Keratinocyte (primary cell): ENCODE measurements around the gene IGSF6. TPM values are rescaled to one million over a fixed set of nuclear protein-coding genes. Genes with fewer than 3 reads are reported as not detected.

ENCODE experiments used
- DNase-seq: peaks from one replicate; pipeline ENCODE4 v3.0.0-alpha.2; 2011; ENCODE audit warnings: low read depth, missing footprints, low spot score
- FAIRE-seq: peaks from 2 replicates; lab custom pipeline; 2011; peaks lifted over from hg19 to GRCh38; lab: Jason Lieb, UNC
- H2AFZ ChIP-seq: 2 replicates; pipeline ENCODE4 v1.6.0; 2012; ENCODE audit warnings: low read length, control low read depth, inconsistent platforms; ENCODE audit not compliant: control insufficient read depth
- H3K27ac ChIP-seq: 2 replicates; pipeline ENCODE4 v1.5.1; 2011; ENCODE audit warnings: low read length; ENCODE audit not compliant: control insufficient read depth, insufficient read depth
- H3K27me3 ChIP-seq: 3 replicates; pipeline ENCODE4 v1.6.0; 2011; ENCODE audit warnings: low read length; ENCODE audit not compliant: control insufficient read depth, insufficient read depth; ENCODE audit errors: extremely low read depth
- H3K36me3 ChIP-seq, 2 experiments: 2 replicates in 1 of 2; 3 replicates in 1 of 2; pipeline ENCODE4 v1.5.1; 2011; ENCODE audit warnings: low read length in 2 of 2, mild to moderate bottlenecking in 1 of 2; ENCODE audit not compliant: control insufficient read depth in 2 of 2, insufficient read depth in 2 of 2; ENCODE audit errors: extremely low read depth in 1 of 2
- H3K4me1 ChIP-seq: 3 replicates; pipeline ENCODE4 v1.5.1; 2011; ENCODE audit warnings: low read length; ENCODE audit not compliant: control insufficient read depth, insufficient read depth; ENCODE audit errors: extremely low read depth
- H3K4me2 ChIP-seq: 3 replicates; pipeline ENCODE4 v1.6.0; 2011; ENCODE audit warnings: low read depth, low read length; ENCODE audit not compliant: control insufficient read depth, insufficient read depth; ENCODE audit errors: extremely low read depth
- H3K4me3 ChIP-seq, 3 experiments: fragments of 200-600 bp in 1 of 3; sonication (generic) in 1 of 3; 2 replicates in 2 of 3; 3 replicates in 1 of 3; pipeline ENCODE4 v1.5.1; 2011 to 2016; ENCODE audit warnings: low read length in 3 of 3, mild to moderate bottlenecking in 3 of 3, control low read depth in 2 of 3, inconsistent platforms in 1 of 3, low read depth in 1 of 3, mixed read lengths in 1 of 3, mixed run types in 1 of 3, moderate library complexity in 1 of 3; ENCODE audit not compliant: control insufficient read depth in 2 of 3, insufficient read depth in 2 of 3; ENCODE audit errors: extremely low read depth in 1 of 3
- H3K79me2 ChIP-seq: 2 replicates; pipeline ENCODE4 v1.6.0; 2012; ENCODE audit warnings: low read length; ENCODE audit not compliant: control insufficient read depth, insufficient read depth
- H3K9ac ChIP-seq: 3 replicates; pipeline ENCODE4 v1.6.0; 2011; ENCODE audit warnings: low read length; ENCODE audit not compliant: control insufficient read depth, insufficient read depth; ENCODE audit errors: extremely low read depth
- H3K9me1 ChIP-seq: 3 replicates; pipeline ENCODE4 v1.6.0; 2011; ENCODE audit warnings: low read length; ENCODE audit not compliant: control insufficient read depth, insufficient read depth; ENCODE audit errors: extremely low read depth
- H3K9me3 ChIP-seq: 2 replicates; pipeline ENCODE4 v1.5.1; 2012; ENCODE audit warnings: low read depth, low read length; ENCODE audit not compliant: control insufficient read depth
- H4K20me1 ChIP-seq: 3 replicates; pipeline ENCODE4 v1.6.0; 2011; ENCODE audit warnings: low read length; ENCODE audit not compliant: control insufficient read depth, insufficient read depth; ENCODE audit errors: extremely low read depth
- EZH2 ChIP-seq: IDR thresholded peaks from one replicate; pipeline ENCODE4 v1.6.1; 2012; ENCODE audit warnings: inconsistent platforms, mild to moderate bottlenecking, low read length, moderate library complexity
- dilution Hi-C: fragments of 300-500 bp; cut with MboI; formaldehyde crosslinking; loops from one replicate; pipeline ENCODE4 v1.7.0; 2020; ENCODE audit warnings: low sequenced_read_pairs; ENCODE audit not compliant: extremely low pct_ligation_motif_present
- polyA plus RNA-seq, 5 experiments: library from polyadenylated mRNA; depleted of rRNA in 3 of 5; stranded (reverse) in 3 of 5; stranded (forward) in 1 of 5; unstranded in 1 of 5; fragments of >200 nt; gene quantifications; 1 replicate in 1 of 5; 2 replicates in 3 of 5; 3 replicates in 1 of 5; pipeline versions ENCODE4 v1.2.1 to v1.2.3, GENCODE V29; 2011 to 2012; ENCODE audit warnings: missing spikeins in 2 of 5, low read depth in 1 of 5, low replicate concordance in 1 of 5
- TF ChIP-seq, protein P1 (sequence below), 3 experiments: IDR thresholded peaks in 1 of 3; conservative IDR thresholded peaks in 1 of 3; optimal IDR thresholded peaks in 1 of 3; 2 replicates in 2 of 3; 3 replicates in 1 of 3; pipeline versions ENCODE3 to v1.5.1; 2011; ENCODE audit warnings: low read length in 3 of 3, mild to moderate bottlenecking in 3 of 3, moderate library complexity in 2 of 3, control low read depth in 1 of 3, inconsistent platforms in 1 of 3; ENCODE audit not compliant: insufficient read depth in 2 of 3; ENCODE audit errors: extremely low read depth in 1 of 3

IGSF6 gene
- polyA plus RNA-seq, 1 donor (not counting 4 experiments of a cell fraction or from before 2014, with no cell fraction given): not detected

DNA sequence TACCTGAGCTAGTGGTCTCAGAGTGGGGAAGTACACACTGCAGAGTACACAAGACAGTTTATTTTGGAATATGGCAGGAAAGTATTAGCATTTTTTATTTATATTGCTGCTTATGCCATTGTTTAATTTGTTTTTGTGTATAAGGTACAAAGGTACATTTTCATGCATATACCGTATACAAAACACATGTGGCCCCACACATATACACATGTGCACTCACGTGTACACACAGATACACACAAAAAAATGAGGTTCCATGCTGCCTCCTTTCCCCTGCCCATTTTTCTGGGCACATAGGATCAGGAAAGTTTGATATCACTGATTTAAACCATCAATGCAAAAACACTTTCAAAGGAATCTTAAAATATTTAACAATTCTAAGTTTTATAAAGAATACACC is 12.9 kb downstream of the IGSF6 start:
- peaks cover 23% of the 10 kb centered on the region for H3K4me1 ChIP-seq
- no peaks in the 10 kb centered on the region for H3K27me3 ChIP-seq
- peaks cover 7% of the 10 kb centered on the region for H3K79me2 ChIP-seq
- H3K4me2 ChIP-seq: no peak overlapping the region
- no peaks in the 10 kb centered on the region for H3K36me3 ChIP-seq
- H3K9me1 ChIP-seq: no peaks in the 10 kb centered on the region
- no peak overlapping the region for H2AFZ ChIP-seq
- H4K20me1 ChIP-seq: no peaks in the 10 kb centered on the region
- H3K9me3 ChIP-seq: no peaks in the 10 kb centered on the region
- FAIRE-seq (no peak), DNase-seq (no peak)
- no peak overlapping the region for H3K4me3 ChIP-seq
- TF ChIP-seq EZH2: no peak
- TF ChIP-seq, protein P1, sequence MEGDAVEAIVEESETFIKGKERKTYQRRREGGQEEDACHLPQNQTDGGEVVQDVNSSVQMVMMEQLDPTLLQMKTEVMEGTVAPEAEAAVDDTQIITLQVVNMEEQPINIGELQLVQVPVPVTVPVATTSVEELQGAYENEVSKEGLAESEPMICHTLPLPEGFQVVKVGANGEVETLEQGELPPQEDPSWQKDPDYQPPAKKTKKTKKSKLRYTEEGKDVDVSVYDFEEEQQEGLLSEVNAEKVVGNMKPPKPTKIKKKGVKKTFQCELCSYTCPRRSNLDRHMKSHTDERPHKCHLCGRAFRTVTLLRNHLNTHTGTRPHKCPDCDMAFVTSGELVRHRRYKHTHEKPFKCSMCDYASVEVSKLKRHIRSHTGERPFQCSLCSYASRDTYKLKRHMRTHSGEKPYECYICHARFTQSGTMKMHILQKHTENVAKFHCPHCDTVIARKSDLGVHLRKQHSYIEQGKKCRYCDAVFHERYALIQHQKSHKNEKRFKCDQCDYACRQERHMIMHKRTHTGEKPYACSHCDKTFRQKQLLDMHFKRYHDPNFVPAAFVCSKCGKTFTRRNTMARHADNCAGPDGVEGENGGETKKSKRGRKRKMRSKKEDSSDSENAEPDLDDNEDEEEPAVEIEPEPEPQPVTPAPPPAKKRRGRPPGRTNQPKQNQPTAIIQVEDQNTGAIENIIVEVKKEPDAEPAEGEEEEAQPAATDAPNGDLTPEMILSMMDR (optimal IDR thresholded peaks at IDR 0.05 in 1 of 3, IDR thresholded peaks at IDR 0.05 in 1 of 3, conservative IDR thresholded peaks at IDR 0.05 in 1 of 3; ENCODE audit: extremely low read depth in 1 of 3, insufficient read depth in 2 of 3, low read length in 3 of 3): no peak
- dilution Hi-C loops: no loop called here
- peak overlapping the region; percentile 53 for H3K27ac ChIP-seq
- H3K9ac ChIP-seq: no peak overlapping the region

DNA sequence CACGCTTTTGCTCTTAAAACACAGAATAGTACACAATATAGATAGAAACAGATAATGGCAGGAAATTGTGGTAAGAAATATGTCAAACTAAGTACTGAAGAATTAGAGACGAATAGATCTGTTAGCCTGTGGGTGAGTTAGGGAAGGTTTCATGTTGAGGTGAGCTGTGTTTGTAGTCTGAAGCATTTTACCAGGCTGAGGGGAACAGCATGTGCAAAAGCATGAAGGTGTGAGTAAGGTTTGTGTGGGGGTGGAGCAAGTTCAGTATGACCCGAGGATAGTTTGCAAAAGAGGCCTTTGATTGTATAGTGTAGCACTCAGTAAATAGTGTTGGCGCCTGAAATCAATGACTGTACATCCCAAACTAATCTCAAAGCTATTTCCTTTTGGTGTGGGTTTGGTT is 13.8 kb downstream of the IGSF6 start:
- dilution Hi-C loops: no loop called here
- Histone ChIP-seq H3K27ac (peak overlapping the region; percentile 53), H3K36me3 (peaks cover 0 to 2% of the 10 kb centered on the region in 2 experiments), H3K9me1 (no peaks in the 10 kb centered on the region), H3K4me2 (peak overlapping the region; percentile 44), H2AFZ (no peak overlapping the region), H3K4me1 (peaks cover 23% of the 10 kb centered on the region), H3K9ac (no peak overlapping the region), H4K20me1 (no peaks in the 10 kb centered on the region), H3K79me2 (peaks cover 7% of the 10 kb centered on the region), H3K4me3 (peak overlapping the region in 1 of 3 experiments; percentile 14), H3K9me3 (no peaks in the 10 kb centered on the region), H3K27me3 (no peaks in the 10 kb centered on the region)
- DNase-seq: peak; percentile 56
- peak; percentile 97 for FAIRE-seq
- TF ChIP-seq, protein P1 (optimal IDR thresholded peaks at IDR 0.05 in 1 of 3, IDR thresholded peaks at IDR 0.05 in 1 of 3, conservative IDR thresholded peaks at IDR 0.05 in 1 of 3; ENCODE audit: extremely low read depth in 1 of 3, insufficient read depth in 2 of 3, low read length in 3 of 3): no peak
- TF ChIP-seq EZH2: no peak
